ENCODE results near the gene CERK.

The CERK gene

GRCh38 chr22:46636221-46637002 lies 101.6 kb downstream of the CERK start:
- TF ChIP-seq CTCF (IDR thresholded peaks at IDR 0.05): no peak

GRCh38 chr22:46635756-46636155 lies 102.3 kb downstream of the CERK start:
- no peak for TF ChIP-seq CTCF (IDR thresholded peaks at IDR 0.05)
